ENCODE data around the gene BCLAF1. TPM values are rescaled to one million over a fixed set of nuclear protein-coding genes. Genes with fewer than 3 reads are reported as not detected.

BCLAF1 gene
- polyA plus RNA-seq, 1 donor from 2014 or later, result 151 TPM

GRCh38 chr6:136317971-136318370 lies 28.3 kb upstream of the BCLAF1 start:
- H3K36me3 ChIP-seq (ENCODE audit: insufficient read depth, low read length), result no peaks in the 10 kb centered on the region
- no peaks in the 10 kb centered on the region for H3K79me2 ChIP-seq (replicated peaks; ENCODE audit: insufficient read depth, low read length)
- H3K27me3 ChIP-seq (ENCODE audit: insufficient read depth, low read depth, low read length), result no peaks in the 10 kb centered on the region
- TF ChIP-seq EP300 (conservative IDR thresholded peaks at IDR 0.05; ENCODE audit: poor library complexity, severe bottlenecking) (no peak), SMC3 (conservative IDR thresholded peaks at IDR 0.05; ENCODE audit: poor library complexity) (no peak), TAF1 (IDR thresholded peaks at IDR 0.05; ENCODE audit: low read depth) (no peak), MXI1 (conservative IDR thresholded peaks at IDR 0.05; ENCODE audit: poor library complexity, severe bottlenecking) (no peak), RAD21 (conservative IDR thresholded peaks at IDR 0.05) (no peak), EZH2 (IDR thresholded peaks at IDR 0.05; ENCODE audit: borderline replicate concordance, insufficient read depth, low read length, poor library complexity, severe bottlenecking) (no peak), POLR2AphosphoS5 (IDR thresholded peaks at IDR 0.05) (no peak)
- TF ChIP-seq, protein P1, sequence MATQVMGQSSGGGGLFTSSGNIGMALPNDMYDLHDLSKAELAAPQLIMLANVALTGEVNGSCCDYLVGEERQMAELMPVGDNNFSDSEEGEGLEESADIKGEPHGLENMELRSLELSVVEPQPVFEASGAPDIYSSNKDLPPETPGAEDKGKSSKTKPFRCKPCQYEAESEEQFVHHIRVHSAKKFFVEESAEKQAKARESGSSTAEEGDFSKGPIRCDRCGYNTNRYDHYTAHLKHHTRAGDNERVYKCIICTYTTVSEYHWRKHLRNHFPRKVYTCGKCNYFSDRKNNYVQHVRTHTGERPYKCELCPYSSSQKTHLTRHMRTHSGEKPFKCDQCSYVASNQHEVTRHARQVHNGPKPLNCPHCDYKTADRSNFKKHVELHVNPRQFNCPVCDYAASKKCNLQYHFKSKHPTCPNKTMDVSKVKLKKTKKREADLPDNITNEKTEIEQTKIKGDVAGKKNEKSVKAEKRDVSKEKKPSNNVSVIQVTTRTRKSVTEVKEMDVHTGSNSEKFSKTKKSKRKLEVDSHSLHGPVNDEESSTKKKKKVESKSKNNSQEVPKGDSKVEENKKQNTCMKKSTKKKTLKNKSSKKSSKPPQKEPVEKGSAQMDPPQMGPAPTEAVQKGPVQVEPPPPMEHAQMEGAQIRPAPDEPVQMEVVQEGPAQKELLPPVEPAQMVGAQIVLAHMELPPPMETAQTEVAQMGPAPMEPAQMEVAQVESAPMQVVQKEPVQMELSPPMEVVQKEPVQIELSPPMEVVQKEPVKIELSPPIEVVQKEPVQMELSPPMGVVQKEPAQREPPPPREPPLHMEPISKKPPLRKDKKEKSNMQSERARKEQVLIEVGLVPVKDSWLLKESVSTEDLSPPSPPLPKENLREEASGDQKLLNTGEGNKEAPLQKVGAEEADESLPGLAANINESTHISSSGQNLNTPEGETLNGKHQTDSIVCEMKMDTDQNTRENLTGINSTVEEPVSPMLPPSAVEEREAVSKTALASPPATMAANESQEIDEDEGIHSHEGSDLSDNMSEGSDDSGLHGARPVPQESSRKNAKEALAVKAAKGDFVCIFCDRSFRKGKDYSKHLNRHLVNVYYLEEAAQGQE (IDR thresholded peaks at IDR 0.05; ENCODE audit: borderline replicate concordance), result no peak
- TF ChIP-seq, protein P2, sequence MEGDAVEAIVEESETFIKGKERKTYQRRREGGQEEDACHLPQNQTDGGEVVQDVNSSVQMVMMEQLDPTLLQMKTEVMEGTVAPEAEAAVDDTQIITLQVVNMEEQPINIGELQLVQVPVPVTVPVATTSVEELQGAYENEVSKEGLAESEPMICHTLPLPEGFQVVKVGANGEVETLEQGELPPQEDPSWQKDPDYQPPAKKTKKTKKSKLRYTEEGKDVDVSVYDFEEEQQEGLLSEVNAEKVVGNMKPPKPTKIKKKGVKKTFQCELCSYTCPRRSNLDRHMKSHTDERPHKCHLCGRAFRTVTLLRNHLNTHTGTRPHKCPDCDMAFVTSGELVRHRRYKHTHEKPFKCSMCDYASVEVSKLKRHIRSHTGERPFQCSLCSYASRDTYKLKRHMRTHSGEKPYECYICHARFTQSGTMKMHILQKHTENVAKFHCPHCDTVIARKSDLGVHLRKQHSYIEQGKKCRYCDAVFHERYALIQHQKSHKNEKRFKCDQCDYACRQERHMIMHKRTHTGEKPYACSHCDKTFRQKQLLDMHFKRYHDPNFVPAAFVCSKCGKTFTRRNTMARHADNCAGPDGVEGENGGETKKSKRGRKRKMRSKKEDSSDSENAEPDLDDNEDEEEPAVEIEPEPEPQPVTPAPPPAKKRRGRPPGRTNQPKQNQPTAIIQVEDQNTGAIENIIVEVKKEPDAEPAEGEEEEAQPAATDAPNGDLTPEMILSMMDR (IDR thresholded peaks at IDR 0.05; ENCODE audit: poor library complexity, severe bottlenecking), result no peak
- H4K20me1 ChIP-seq (ENCODE audit: insufficient read depth), result no peaks in the 10 kb centered on the region
- no peak overlapping the region for H3K4me3 ChIP-seq (ENCODE audit: low read length)
- no peak overlapping the region for H2AFZ ChIP-seq (ENCODE audit: low read depth, low read length)
- no peaks in the 10 kb centered on the region for H3K9me2 ChIP-seq (ENCODE audit: insufficient read depth, low read length)
- H3K9me3 ChIP-seq (ENCODE audit: low read length), result no peaks in the 10 kb centered on the region
- H3K27ac ChIP-seq (ENCODE audit: low read length), result no peak overlapping the region
- H3K9ac ChIP-seq (ENCODE audit: low read length), result no peak overlapping the region
- H3K4me2 ChIP-seq (ENCODE audit: low read length), result no peak overlapping the region
- H3F3A ChIP-seq (ENCODE audit: insufficient read depth, low read length, poor library complexity, severe bottlenecking), result no peaks in the 10 kb centered on the region

DNA sequence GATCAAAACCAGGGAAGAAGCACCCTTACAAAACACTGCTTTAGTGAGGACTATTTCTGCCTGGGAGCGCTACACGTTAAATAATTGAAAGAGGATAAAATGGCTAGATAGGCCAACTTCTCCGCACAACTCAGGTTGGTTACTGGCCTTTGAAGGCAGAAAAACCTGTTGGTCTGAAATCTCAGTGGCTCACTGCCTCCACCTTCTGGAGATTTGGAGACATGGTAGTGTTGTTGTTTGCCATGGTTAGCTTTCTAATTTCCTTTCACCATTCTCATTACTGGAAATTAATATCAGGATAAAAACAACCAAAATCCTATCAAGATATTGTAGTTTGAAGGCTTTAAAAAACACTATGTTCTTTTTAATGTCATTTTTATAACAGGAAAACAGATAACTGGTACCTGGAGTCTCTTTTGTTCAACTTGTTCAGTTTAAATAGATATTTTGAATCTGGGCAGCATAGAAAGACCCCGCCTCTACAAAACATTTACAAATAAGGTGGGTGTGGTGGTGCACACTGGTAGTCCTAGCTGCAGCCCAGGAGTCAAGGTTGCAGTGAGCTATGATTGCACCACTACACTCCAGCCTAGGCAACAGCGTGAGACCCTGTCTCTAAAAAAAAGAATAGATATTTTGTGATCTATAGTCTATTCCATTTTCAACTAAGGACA lies 27.5 kb upstream of the BCLAF1 start:
- H4K20me1 ChIP-seq (ENCODE audit: insufficient read depth), result no peaks in the 10 kb centered on the region
- H3K9ac ChIP-seq (ENCODE audit: low read length), result no peak overlapping the region
- no peak overlapping the region for H3K4me2 ChIP-seq (ENCODE audit: low read length)
- H3K79me2 ChIP-seq (replicated peaks; ENCODE audit: insufficient read depth, low read length), result no peaks in the 10 kb centered on the region
- no peak for TF ChIP-seq EP300 (conservative IDR thresholded peaks at IDR 0.05; ENCODE audit: poor library complexity, severe bottlenecking)
- TF ChIP-seq, protein P1 (IDR thresholded peaks at IDR 0.05; ENCODE audit: borderline replicate concordance), result no peak
- TF ChIP-seq POLR2AphosphoS5 (IDR thresholded peaks at IDR 0.05), result no peak
- TF ChIP-seq RAD21 (conservative IDR thresholded peaks at IDR 0.05), result peak; percentile 82
- peak; percentile 87 for TF ChIP-seq SMC3 (conservative IDR thresholded peaks at IDR 0.05; ENCODE audit: poor library complexity)
- TF ChIP-seq, protein P2 (IDR thresholded peaks at IDR 0.05; ENCODE audit: poor library complexity, severe bottlenecking), result peak; percentile 81
- H3K9me3 ChIP-seq (ENCODE audit: low read length), result no peaks in the 10 kb centered on the region
- H3K36me3 ChIP-seq (ENCODE audit: insufficient read depth, low read length), result no peaks in the 10 kb centered on the region
- H3K9me2 ChIP-seq (ENCODE audit: insufficient read depth, low read length), result no peaks in the 10 kb centered on the region
- H3F3A ChIP-seq (ENCODE audit: insufficient read depth, low read length, poor library complexity, severe bottlenecking), result no peaks in the 10 kb centered on the region
- no peak overlapping the region for H2AFZ ChIP-seq (ENCODE audit: low read depth, low read length)
- H3K27ac ChIP-seq (ENCODE audit: low read length), result no peak overlapping the region
- H3K4me3 ChIP-seq (ENCODE audit: low read length), result no peak overlapping the region
- H3K27me3 ChIP-seq (ENCODE audit: insufficient read depth, low read depth, low read length), result no peaks in the 10 kb centered on the region

All from neural cell (in vitro differentiated cells).